GM19324 (cell line): Measurements from ENCODE around the gene NGEF.

Source experiments
- ATAC-seq: cut with Tn5 transposase; IDR thresholded peaks from one replicate; pipeline ENCODE4 v1.9.1; 2021; ENCODE audit warnings: mild to moderate bottlenecking, moderate library complexity; ENCODE audit not compliant: unreplicated experiment, low FRiP score

The NGEF gene

GRCh38 chr2:232901736-232902578 lies 111.1 kb downstream of the NGEF start:
- ATAC-seq: no peak

- ATAC-seq: no peak
Observed at GRCh38 chr2:232900811-232901735, 112.0 kb downstream of the NGEF start.

- no peak for ATAC-seq
Observed at GRCh38 chr2:232898592-232899543, 114.2 kb downstream of the NGEF start.

- no peak for ATAC-seq
Observed at GRCh38 chr2:232897598-232898408, 115.3 kb downstream of the NGEF start.

GRCh38 chr2:232896720-232897597 lies 116.1 kb downstream of the NGEF start:
- no peak for ATAC-seq

- no peak for ATAC-seq
Observed at GRCh38 chr2:232896111-232896510, 116.9 kb downstream of the NGEF start.

- no peak for ATAC-seq
Observed at GRCh38 chr2:232894746-232895145, 118.3 kb downstream of the NGEF start.

GRCh38 chr2:232894251-232894650 lies 118.8 kb downstream of the NGEF start:
- no peak for ATAC-seq

- ATAC-seq: no peak
Observed at GRCh38 chr2:232893834-232894233, 119.2 kb downstream of the NGEF start.

GRCh38 chr2:232892843-232893242 lies 120.2 kb downstream of the NGEF start:
- ATAC-seq: no peak

GRCh38 chr2:232892221-232892620 lies 120.8 kb downstream of the NGEF start:
- ATAC-seq: no peak

GRCh38 chr2:232891621-232892071 lies 121.4 kb downstream of the NGEF start:
- no peak for ATAC-seq

- no peak for ATAC-seq
Observed at GRCh38 chr2:232890896-232891601, 122.0 kb downstream of the NGEF start.

- ATAC-seq: no peak
Observed at GRCh38 chr2:232890536-232890895, 122.5 kb downstream of the NGEF start.

- ATAC-seq: no peak
Observed at GRCh38 chr2:232889876-232890401, 123.1 kb downstream of the NGEF start.

- no peak for ATAC-seq
Observed at GRCh38 chr2:232888839-232889529, 124.1 kb downstream of the NGEF start.
